HepG2 (cell line): ENCODE measurements around the gene NAV1. TPM values are rescaled to one million over a fixed set of nuclear protein-coding genes. Genes with fewer than 3 reads are reported as not detected.

ENCODE experiments used
- ATAC-seq: fragments of 200-7000 bp; cut with Tn5 transposase; 3 replicates; pipeline ENCODE4 v1.9.1; 2020; ENCODE audit warnings: mild to moderate bottlenecking, moderate library complexity
- BruUV-seq: library from RNA; stranded (reverse); fragments of 400-500 nt; replicated peaks from 2 replicates; lab custom pipeline; 2021; lab: Mats Ljungman, UMichigan
- CTCF ChIA-PET: fragments of 300-600 bp; formaldehyde crosslinking; extraction: SDS; loops from one replicate; lab custom pipeline; 2021; ENCODE audit warnings: low total read pairs, inconsistent platforms, low intra/inter-chr PET ratio; lab: Yijun Ruan, JAX
- POLR2A ChIA-PET: fragments of 350-600 bp; sonication (Branson Sonifier 250); formaldehyde crosslinking; loops from one replicate; lab custom pipeline; 2020; ENCODE audit warnings: antibody characterized with exemption, inconsistent platforms; lab: Yijun Ruan, JAX
- DNase-seq: peaks from one replicate; pipeline ENCODE4 v3.0.0-alpha.2; 2015; ENCODE audit warnings: low spot score
- FAIRE-seq: peaks from 3 replicates; lab custom pipeline; 2011; peaks lifted over from hg19 to GRCh38; lab: Jason Lieb, UNC
- H2AFZ ChIP-seq: one replicate; pipeline ENCODE4 v1.6.1; 2011; ENCODE audit warnings: low read length, inconsistent platforms
- H3K27ac ChIP-seq: fragments of 300-600 bp; 3 replicates; pipeline ENCODE4 v1.8.0; 2011; ENCODE audit warnings: mixed run types, mild to moderate bottlenecking, mixed read lengths, low read length, inconsistent platforms; ENCODE audit not compliant: insufficient read depth; ENCODE audit errors: extremely low read length
- H3K27me3 ChIP-seq, 2 experiments: fragments of 200-600 bp in 1 of 2; 2 replicates in 1 of 2; 3 replicates in 1 of 2; pipeline versions ENCODE4 v1.6.0 to v1.8.0; 2011; ENCODE audit warnings: low read length in 2 of 2, mild to moderate bottlenecking in 2 of 2, moderate library complexity in 2 of 2, inconsistent platforms in 1 of 2; ENCODE audit not compliant: insufficient read depth in 2 of 2, control insufficient read depth in 1 of 2
- H3K36me3 ChIP-seq, 2 experiments: fragments of 200-600 bp in 1 of 2; replicated peaks in 1 of 2; 2 replicates in 1 of 2; 3 replicates in 1 of 2; pipeline versions ENCODE4 v1.5.1 to v1.8.0; 2011; ENCODE audit warnings: low read length in 2 of 2, inconsistent platforms in 1 of 2; ENCODE audit not compliant: insufficient read depth in 2 of 2, control insufficient read depth in 1 of 2
- H3K4me1 ChIP-seq: 2 replicates; pipeline ENCODE4 v1.5.1; 2012; ENCODE audit warnings: low read length, inconsistent platforms; ENCODE audit not compliant: insufficient read depth
- H3K4me2 ChIP-seq: 2 replicates; pipeline ENCODE4 v1.6.0; 2011; ENCODE audit warnings: low read depth, low read length, inconsistent platforms
- H3K4me3 ChIP-seq, 3 experiments: fragments of 200-600 bp in 1 of 3; sonication (generic), shearing (Covaris generic) in 1 of 3; replicated peaks in 1 of 3; 2 replicates each; pipeline ENCODE4 v1.5.1; 2011 to 2016; ENCODE audit warnings: low read length in 3 of 3, inconsistent platforms in 2 of 3, low read depth in 2 of 3, mild to moderate bottlenecking in 2 of 3, control low read depth in 1 of 3, mixed read lengths in 1 of 3; ENCODE audit not compliant: insufficient read depth in 1 of 3
- H3K79me2 ChIP-seq: one replicate; pipeline ENCODE4 v1.6.1; 2011; ENCODE audit warnings: low read length, inconsistent platforms; ENCODE audit not compliant: insufficient read depth
- H3K9ac ChIP-seq: 2 replicates; pipeline ENCODE4 v1.6.0; 2011; ENCODE audit warnings: mild to moderate bottlenecking, low read depth, low read length, inconsistent platforms; ENCODE audit not compliant: insufficient read depth
- H3K9me3 ChIP-seq: 2 replicates; pipeline ENCODE4 v1.5.1; 2012; ENCODE audit warnings: mild to moderate bottlenecking, low read length
- H4K20me1 ChIP-seq: 2 replicates; pipeline ENCODE4 v1.6.0; 2011; ENCODE audit warnings: inconsistent platforms, mild to moderate bottlenecking, low read length, moderate library complexity; ENCODE audit not compliant: insufficient read depth
- HDAC2 ChIP-seq: sonication (generic); formaldehyde crosslinking; IDR thresholded peaks from 2 replicates; pipeline ENCODE4 v1.4.0; 2020; ENCODE audit warnings: missing genetic modification reagents
- HNRNPL ChIP-seq: fragments of 200-400 bp; formaldehyde crosslinking; IDR thresholded peaks from 2 replicates; pipeline ENCODE4 v1.6.1; 2017; ENCODE audit warnings: mild to moderate bottlenecking, low read depth, low read length
- JUND ChIP-seq: sonication (generic); formaldehyde crosslinking; IDR thresholded peaks from 2 replicates; pipeline ENCODE4 v1.8.0; 2022; ENCODE audit warnings: mild to moderate bottlenecking, missing genetic modification reagents
- MAF1 ChIP-seq: sonication (generic); formaldehyde crosslinking; IDR thresholded peaks from 2 replicates; pipeline ENCODE4 v1.5.0; 2020; ENCODE audit warnings: missing genetic modification reagents, borderline replicate concordance
- SSRP1 ChIP-seq: IDR thresholded peaks from 2 replicates; pipeline ENCODE4 v1.6.1; 2016; ENCODE audit warnings: control low read depth
- ZBTB1 ChIP-seq: sonication (generic); formaldehyde crosslinking; IDR thresholded peaks from 2 replicates; pipeline ENCODE4 v1.4.0; 2020; ENCODE audit warnings: missing genetic modification reagents, borderline replicate concordance
- ZNF180 ChIP-seq: sonication (generic); formaldehyde crosslinking; IDR thresholded peaks from 2 replicates; pipeline ENCODE4 v1.4.0; 2020; ENCODE audit warnings: low read depth, missing genetic modification reagents, borderline replicate concordance
- ZNF460 ChIP-seq: sonication (generic); formaldehyde crosslinking; IDR thresholded peaks from 2 replicates; pipeline ENCODE4 v1.5.1; 2020; ENCODE audit warnings: missing genetic modification reagents, mild to moderate bottlenecking, borderline replicate concordance
- ZNF543 ChIP-seq: sonication (generic); formaldehyde crosslinking; IDR thresholded peaks from 2 replicates; pipeline ENCODE4 v1.4.0; 2020; ENCODE audit warnings: mild to moderate bottlenecking, missing genetic modification reagents
- ZNF607 ChIP-seq: sonication (generic); formaldehyde crosslinking; IDR thresholded peaks from 2 replicates; pipeline ENCODE4 v1.5.1; 2020; ENCODE audit warnings: missing genetic modification reagents, mild to moderate bottlenecking, borderline replicate concordance
- ZNF792 ChIP-seq: IDR thresholded peaks from 2 replicates; pipeline ENCODE4 v1.6.1; 2016
- whole genome bisulfite sequencing: methylation state at CpG from one replicate; pipeline ENCODE4 v1.1.6; 2017; ENCODE audit warnings: low lambda C conversion rate; 5-methylcytosine and 5-hydroxymethylcytosine counted together
- in situ Hi-C: cut with HindIII; loops from 2 replicates; pipeline ENCODE4 v1.10.0; 2017; ENCODE audit warnings: low pct_unique_long_range_greater_than_20kb; ENCODE audit not compliant: extremely low pct_ligation_motif_present
- intact Hi-C: fragments of 100-400 bp; cut with micrococcal nuclease; formaldehyde crosslinking; loops from one replicate; pipeline ENCODE4 v1.10.0; 2022; ENCODE audit not compliant: unreplicated experiment
- polyA plus RNA-seq, 8 experiments: library from polyadenylated mRNA; depleted of rRNA in 3 of 8; stranded (reverse) in 7 of 8; unstranded in 1 of 8; fragments of >200 nt; fragmentation: Illumina TruSeq in 4 of 8; extraction: Trizol in 4 of 8; gene quantifications; 2 replicates each; pipeline versions ENCODE4 v1.2.1 to v1.2.3, GENCODE V29; 2011 to 2016; ENCODE audit warnings: low read depth in 4 of 8, missing spikeins in 1 of 8, mixed read lengths in 1 of 8; ENCODE audit not compliant: insufficient read depth in 1 of 8
- total RNA-seq, 5 experiments: library from RNA; depleted of rRNA; stranded (reverse); fragments of >200 nt; fragmentation: Illumina TruSeq; extraction: Trizol; gene quantifications; 2 replicates each; pipeline ENCODE4 v1.2.3, GENCODE V29; 2016; ENCODE audit warnings: low read depth in 1 of 5
- TF ChIP-seq, protein P1 (sequence below): sonication (generic); formaldehyde crosslinking; IDR thresholded peaks from 2 replicates; pipeline ENCODE4 v1.4.0; 2020; ENCODE audit warnings: missing genetic modification reagents
- TF ChIP-seq, protein P2 (sequence below): sonication (generic); formaldehyde crosslinking; IDR thresholded peaks from 2 replicates; pipeline ENCODE4 v1.4.0; 2020; ENCODE audit warnings: missing genetic modification reagents

The NAV1 gene
- total and polyA plus RNA-seq, 2 of the 13 experiments (the other 11 are each of a cell fraction or from before 2014, with no cell fraction given) = not detected

DNA sequence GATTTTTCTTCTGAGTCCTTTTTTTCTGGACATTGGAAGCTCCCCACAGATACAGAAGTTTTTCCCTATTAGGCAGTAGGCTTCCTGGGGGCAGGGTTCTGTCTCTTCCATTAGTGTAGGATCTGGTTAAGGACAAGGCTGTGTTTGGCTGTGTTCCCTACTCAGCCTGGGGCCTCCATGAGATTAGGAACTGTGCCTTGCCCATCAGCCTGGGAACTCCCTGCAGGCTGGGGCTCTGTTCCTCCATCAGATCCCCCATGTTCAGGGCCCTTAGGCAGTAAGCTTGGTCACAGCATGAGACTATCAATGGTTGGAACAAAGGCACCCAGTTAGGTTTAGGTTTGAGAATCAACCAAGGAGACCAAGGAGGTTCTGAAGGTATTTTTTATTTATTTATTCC, 22.7 kb downstream of the NAV1 start:
- CTCF ChIA-PET = interaction anchor here (3.5 kb wide), 1 partner anchor 143 kb away, joined by 28 read pairs; no protein-coding TSS in a partner anchor
- TF ChIP-seq, protein P1, sequence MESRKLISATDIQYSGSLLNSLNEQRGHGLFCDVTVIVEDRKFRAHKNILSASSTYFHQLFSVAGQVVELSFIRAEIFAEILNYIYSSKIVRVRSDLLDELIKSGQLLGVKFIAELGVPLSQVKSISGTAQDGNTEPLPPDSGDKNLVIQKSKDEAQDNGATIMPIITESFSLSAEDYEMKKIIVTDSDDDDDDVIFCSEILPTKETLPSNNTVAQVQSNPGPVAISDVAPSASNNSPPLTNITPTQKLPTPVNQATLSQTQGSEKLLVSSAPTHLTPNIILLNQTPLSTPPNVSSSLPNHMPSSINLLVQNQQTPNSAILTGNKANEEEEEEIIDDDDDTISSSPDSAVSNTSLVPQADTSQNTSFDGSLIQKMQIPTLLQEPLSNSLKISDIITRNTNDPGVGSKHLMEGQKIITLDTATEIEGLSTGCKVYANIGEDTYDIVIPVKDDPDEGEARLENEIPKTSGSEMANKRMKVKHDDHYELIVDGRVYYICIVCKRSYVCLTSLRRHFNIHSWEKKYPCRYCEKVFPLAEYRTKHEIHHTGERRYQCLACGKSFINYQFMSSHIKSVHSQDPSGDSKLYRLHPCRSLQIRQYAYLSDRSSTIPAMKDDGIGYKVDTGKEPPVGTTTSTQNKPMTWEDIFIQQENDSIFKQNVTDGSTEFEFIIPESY (CRISPR knock-in tag) = no peak
- TF ChIP-seq ZNF460 (CRISPR knock-in tag) = no peak
- no peak for TF ChIP-seq MAF1 (CRISPR knock-in tag)
- TF ChIP-seq ZNF792 (CRISPR knock-in tag) = no peak
- TF ChIP-seq ZNF607 (CRISPR knock-in tag) = no peak
- in situ Hi-C loops = loop anchor here (10.0 kb wide), 1 partner anchor 223 kb away; no protein-coding TSS in a partner anchor
- FAIRE-seq (no peak), ATAC-seq (no peak), DNase-seq (no peak)
- Histone ChIP-seq H3K4me3 (no peak overlapping the region), H3K27me3 (peaks cover 4 to 40% of the 10 kb centered on the region in 2 experiments; a peak in 3 of 5 replicates), H3K4me1 (no peaks in the 10 kb centered on the region), H3K9me3 (no peaks in the 10 kb centered on the region), H3K27ac (no peak overlapping the region), H4K20me1 (no peaks in the 10 kb centered on the region), H3K9ac (no peak overlapping the region), H2AFZ (no peak overlapping the region), H3K36me3 (no peaks in the 10 kb centered on the region), H3K79me2 (no peaks in the 10 kb centered on the region), H3K4me2 (no peak overlapping the region)
- intact Hi-C loops = no loop called here
- no TSS peak for BruUV-seq
- POLR2A ChIA-PET = no interaction called here

DNA sequence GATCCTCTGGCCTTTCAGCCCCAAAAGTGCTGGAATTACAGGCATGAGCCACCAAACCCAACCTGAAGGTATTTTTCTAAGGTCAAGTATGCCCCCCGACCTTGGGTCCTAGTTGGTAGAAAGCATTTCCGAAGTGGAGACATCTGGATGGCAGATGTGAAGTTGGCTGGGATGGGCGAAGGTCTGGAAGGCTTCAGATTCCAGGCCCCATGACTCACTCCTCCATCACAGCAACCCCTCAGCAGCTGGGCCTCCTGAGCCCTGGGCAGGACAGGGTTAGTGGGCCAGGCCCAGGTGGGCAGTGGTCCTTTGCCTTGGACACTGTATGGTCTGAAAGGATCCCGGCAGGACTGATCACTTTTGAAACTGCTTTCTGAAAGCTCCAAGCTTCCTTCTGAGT, 23.3 kb downstream of the NAV1 start:
- no peak for DNase-seq
- Histone ChIP-seq H2AFZ (no peak overlapping the region), H3K79me2 (no peaks in the 10 kb centered on the region), H3K36me3 (no peaks in the 10 kb centered on the region), H3K9me3 (no peaks in the 10 kb centered on the region), H3K9ac (no peak overlapping the region), H4K20me1 (no peaks in the 10 kb centered on the region), H3K4me3 (no peak overlapping the region), H3K4me1 (no peaks in the 10 kb centered on the region), H3K27me3 (peaks cover 4 to 37% of the 10 kb centered on the region in 2 experiments; a peak in 4 of 5 replicates), H3K4me2 (no peak overlapping the region), H3K27ac (no peak overlapping the region)
- ChIA-PET POLR2A (no interaction called here), CTCF (no interaction called here)
- 0% methylated on average over 3 of the region's 4 CpGs for WGBS
- intact Hi-C loops = no loop called here
- in situ Hi-C loops = loop anchor here (10.0 kb wide), 1 partner anchor 223 kb away; no protein-coding TSS in a partner anchor
- FAIRE-seq = no peak
- no TSS peak for BruUV-seq
- no peak for ATAC-seq
- TF ChIP-seq HNRNPL = no peak
- no peak for TF ChIP-seq HDAC2
- TF ChIP-seq, protein P2, sequence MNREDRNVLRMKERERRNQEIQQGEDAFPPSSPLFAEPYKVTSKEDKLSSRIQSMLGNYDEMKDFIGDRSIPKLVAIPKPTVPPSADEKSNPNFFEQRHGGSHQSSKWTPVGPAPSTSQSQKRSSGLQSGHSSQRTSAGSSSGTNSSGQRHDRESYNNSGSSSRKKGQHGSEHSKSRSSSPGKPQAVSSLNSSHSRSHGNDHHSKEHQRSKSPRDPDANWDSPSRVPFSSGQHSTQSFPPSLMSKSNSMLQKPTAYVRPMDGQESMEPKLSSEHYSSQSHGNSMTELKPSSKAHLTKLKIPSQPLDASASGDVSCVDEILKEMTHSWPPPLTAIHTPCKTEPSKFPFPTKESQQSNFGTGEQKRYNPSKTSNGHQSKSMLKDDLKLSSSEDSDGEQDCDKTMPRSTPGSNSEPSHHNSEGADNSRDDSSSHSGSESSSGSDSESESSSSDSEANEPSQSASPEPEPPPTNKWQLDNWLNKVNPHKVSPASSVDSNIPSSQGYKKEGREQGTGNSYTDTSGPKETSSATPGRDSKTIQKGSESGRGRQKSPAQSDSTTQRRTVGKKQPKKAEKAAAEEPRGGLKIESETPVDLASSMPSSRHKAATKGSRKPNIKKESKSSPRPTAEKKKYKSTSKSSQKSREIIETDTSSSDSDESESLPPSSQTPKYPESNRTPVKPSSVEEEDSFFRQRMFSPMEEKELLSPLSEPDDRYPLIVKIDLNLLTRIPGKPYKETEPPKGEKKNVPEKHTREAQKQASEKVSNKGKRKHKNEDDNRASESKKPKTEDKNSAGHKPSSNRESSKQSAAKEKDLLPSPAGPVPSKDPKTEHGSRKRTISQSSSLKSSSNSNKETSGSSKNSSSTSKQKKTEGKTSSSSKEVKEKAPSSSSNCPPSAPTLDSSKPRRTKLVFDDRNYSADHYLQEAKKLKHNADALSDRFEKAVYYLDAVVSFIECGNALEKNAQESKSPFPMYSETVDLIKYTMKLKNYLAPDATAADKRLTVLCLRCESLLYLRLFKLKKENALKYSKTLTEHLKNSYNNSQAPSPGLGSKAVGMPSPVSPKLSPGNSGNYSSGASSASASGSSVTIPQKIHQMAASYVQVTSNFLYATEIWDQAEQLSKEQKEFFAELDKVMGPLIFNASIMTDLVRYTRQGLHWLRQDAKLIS (CRISPR knock-in tag) = no peak
- TF ChIP-seq ZBTB1 (CRISPR knock-in tag) = no peak
- no peak for TF ChIP-seq ZNF543
- TF ChIP-seq JUND (CRISPR knock-in tag) = no peak
- TF ChIP-seq SSRP1 (CRISPR knock-in tag) = no peak
- no peak for TF ChIP-seq ZNF180 (CRISPR knock-in tag)
